SK-N-SH (cell line): ENCODE results near the gene PRTFDC1.

ENCODE experiments used
- CHD2 ChIP-seq: fragments of 150-350 bp; IDR thresholded peaks from 2 replicates; pipeline ENCODE4 v1.6.1; 2018; ENCODE audit warnings: low read length; ENCODE audit not compliant: partially characterized antibody
- CTCF ChIP-seq: fragments of 200-600 bp; sonication (generic); IDR thresholded peaks from 2 replicates; pipeline ENCODE4 v1.6.1; 2017; ENCODE audit warnings: antibody characterized with exemption, mild to moderate bottlenecking, moderate library complexity
- EP300 ChIP-seq, 2 experiments: IDR thresholded peaks; 2 replicates each; pipeline versions ENCODE4 v1.4.0 to v1.6.1; 2012; ENCODE audit warnings: borderline replicate concordance in 1 of 2, low read depth in 1 of 2, low read length in 1 of 2
- EZH2phosphoT487 ChIP-seq: fragments of 200-600 bp; sonication (generic); IDR thresholded peaks from 2 replicates; pipeline ENCODE4 v1.6.1; 2017; ENCODE audit warnings: low read depth, mixed run types, mild to moderate bottlenecking, antibody characterized with exemption, moderate library complexity, borderline replicate concordance
- FOSL2 ChIP-seq: IDR thresholded peaks from 2 replicates; pipeline ENCODE4 v1.4.0; 2012; ENCODE audit warnings: low read depth, mild to moderate bottlenecking, moderate library complexity, borderline replicate concordance
- GABPA ChIP-seq: IDR thresholded peaks from 2 replicates; pipeline ENCODE4 v1.4.0; 2012; ENCODE audit warnings: low read depth, mild to moderate bottlenecking
- MAX ChIP-seq: IDR thresholded peaks from 2 replicates; pipeline ENCODE4 v1.4.0; 2012; ENCODE audit warnings: low read depth
- NFIC ChIP-seq: IDR thresholded peaks from 2 replicates; pipeline ENCODE4 v1.4.0; 2012; ENCODE audit warnings: borderline replicate concordance
- PBX3 ChIP-seq: IDR thresholded peaks from 2 replicates; pipeline ENCODE4; 2012
- POLR2AphosphoS5 ChIP-seq: IDR thresholded peaks from 2 replicates; pipeline ENCODE4 v1.6.1; 2012; ENCODE audit warnings: low read depth, low read length
- RAD21 ChIP-seq: IDR thresholded peaks from 2 replicates; pipeline ENCODE4 v1.6.1; 2012; ENCODE audit warnings: mild to moderate bottlenecking, low read length
- TEAD4 ChIP-seq: IDR thresholded peaks from 2 replicates; pipeline ENCODE4 v1.4.0; 2012; ENCODE audit warnings: mild to moderate bottlenecking, borderline replicate concordance; ENCODE audit not compliant: insufficient read depth
- USF2 ChIP-seq: fragments of 150-350 bp; IDR thresholded peaks from 2 replicates; pipeline ENCODE4 v1.6.1; 2017; ENCODE audit warnings: antibody characterized with exemption, low read length, low read depth, borderline replicate concordance
- YY1 ChIP-seq: IDR thresholded peaks from 2 replicates; pipeline ENCODE4 v1.4.0; 2012; ENCODE audit warnings: low read depth, mild to moderate bottlenecking

- no peak for TF ChIP-seq CTCF
- no peak for TF ChIP-seq POLR2AphosphoS5
- no peak for TF ChIP-seq USF2
- no peak for TF ChIP-seq PBX3
- TF ChIP-seq EZH2phosphoT487 = no peak
- TF ChIP-seq MAX = no peak
- no peak for TF ChIP-seq FOSL2
- no peak for TF ChIP-seq YY1
- TF ChIP-seq CHD2 = no peak
- TF ChIP-seq NFIC = no peak
- TF ChIP-seq RAD21 = no peak
- TF ChIP-seq EP300 (IDR thresholded peaks at IDR 0.05; ENCODE audit: borderline replicate concordance in 1 of 2, low read depth in 1 of 2, low read length in 1 of 2) = no peak
- TF ChIP-seq GABPA = no peak
- TF ChIP-seq TEAD4 = no peak
These were observed 28.8 kb upstream of the PRTFDC1 start for GRCh38 chr10:24981161-24981710.
